Osteoblast (primary cell): ENCODE results near the gene ZEB1. TPM values are rescaled to one million over a fixed set of nuclear protein-coding genes. Genes with fewer than 3 reads are reported as not detected.

Experiments used
- DNase-seq: peaks from one replicate; pipeline ENCODE4 v3.0.0; 2011; ENCODE audit warnings: low spot score, mixed read lengths; ENCODE audit not compliant: insufficient read length; ENCODE audit errors: missing footprints
- H2AFZ ChIP-seq: 2 replicates; pipeline ENCODE4 v1.6.0; 2011; ENCODE audit warnings: mild to moderate bottlenecking, low read length
- H3K27ac ChIP-seq: 2 replicates; pipeline ENCODE4 v1.5.1; 2011; ENCODE audit warnings: mild to moderate bottlenecking, low read depth, low read length, moderate library complexity
- H3K27me3 ChIP-seq: 2 replicates; pipeline ENCODE4 v1.6.0; 2012; ENCODE audit warnings: mild to moderate bottlenecking, control low read depth, inconsistent platforms, low read length, moderate library complexity; ENCODE audit not compliant: insufficient read depth
- H3K36me3 ChIP-seq: 2 replicates; pipeline ENCODE4 v1.5.1; 2011; ENCODE audit warnings: mild to moderate bottlenecking, low read length, control low read depth, moderate library complexity; ENCODE audit not compliant: insufficient read depth
- H3K4me1 ChIP-seq: 2 replicates; pipeline ENCODE4 v1.5.1; 2011; ENCODE audit warnings: mild to moderate bottlenecking, low read length, control low read depth, moderate library complexity; ENCODE audit not compliant: insufficient read depth
- H3K4me2 ChIP-seq: 2 replicates; pipeline ENCODE4 v1.6.0; 2011; ENCODE audit warnings: mild to moderate bottlenecking, low read length; ENCODE audit not compliant: insufficient read depth
- H3K4me3 ChIP-seq: fragments of 200-600 bp; sonication (generic); 3 replicates; pipeline ENCODE4 v1.5.1; 2012; ENCODE audit warnings: mild to moderate bottlenecking, low read length, inconsistent platforms; ENCODE audit not compliant: insufficient read depth
- H3K79me2 ChIP-seq: 2 replicates; pipeline ENCODE4 v1.6.0; 2012; ENCODE audit warnings: mild to moderate bottlenecking, low read length, control low read depth, inconsistent platforms; ENCODE audit not compliant: insufficient read depth
- H3K9me3 ChIP-seq: 2 replicates; pipeline ENCODE4 v1.5.1; 2011; ENCODE audit warnings: low read depth, low read length, control low read depth
- H4K20me1 ChIP-seq: 2 replicates; pipeline ENCODE4 v1.6.0; 2012; ENCODE audit warnings: mild to moderate bottlenecking, low read length, control low read depth; ENCODE audit not compliant: insufficient read depth
- CTCF ChIP-seq: IDR thresholded peaks from 2 replicates; pipeline ENCODE4 v1.5.1; 2011; ENCODE audit warnings: mild to moderate bottlenecking, low read depth, low read length, moderate library complexity; ENCODE audit errors: extremely low read depth
- total RNA-seq: library from RNA; depleted of rRNA; stranded (reverse); fragments of >200 nt; gene quantifications from 2 replicates; pipeline ENCODE4 v1.2.3, GENCODE V29; 2012

Gene ZEB1
- total RNA-seq, 1 donor = 56.1 TPM

GRCh38 chr10:31395695-31396094 is 76.7 kb downstream of the ZEB1 start:
- Histone ChIP-seq H3K27me3 (no peaks in the 10 kb centered on the region), H3K4me3 (no peak overlapping the region), H3K79me2 (peaks cover 43% of the 10 kb centered on the region), H2AFZ (no peak overlapping the region), H3K36me3 (no peaks in the 10 kb centered on the region), H3K4me2 (peak overlapping the region; percentile 30), H3K27ac (no peak overlapping the region), H3K9me3 (no peaks in the 10 kb centered on the region), H4K20me1 (peaks cover 4% of the 10 kb centered on the region), H3K4me1 (peaks cover 6% of the 10 kb centered on the region)
- no peak for DNase-seq
- no peak for TF ChIP-seq CTCF

GRCh38 chr10:31396376-31396775 is 77.4 kb downstream of the ZEB1 start:
- Histone ChIP-seq H3K27me3 (no peaks in the 10 kb centered on the region), H2AFZ (no peak overlapping the region), H3K27ac (no peak overlapping the region), H3K79me2 (peaks cover 43% of the 10 kb centered on the region), H3K9me3 (no peaks in the 10 kb centered on the region), H3K4me3 (no peak overlapping the region), H3K4me2 (no peak overlapping the region), H4K20me1 (peaks cover 4% of the 10 kb centered on the region), H3K4me1 (peaks cover 7% of the 10 kb centered on the region), H3K36me3 (no peaks in the 10 kb centered on the region)
- DNase-seq = no peak
- TF ChIP-seq CTCF = no peak

GRCh38 chr10:31397852-31398251 is 78.8 kb downstream of the ZEB1 start:
- Histone ChIP-seq H3K27me3 (no peaks in the 10 kb centered on the region), H3K36me3 (no peaks in the 10 kb centered on the region), H3K79me2 (peaks cover 54% of the 10 kb centered on the region), H3K9me3 (no peaks in the 10 kb centered on the region), H3K4me2 (no peak overlapping the region), H3K4me3 (no peak overlapping the region), H2AFZ (no peak overlapping the region), H3K27ac (no peak overlapping the region), H3K4me1 (peaks cover 14% of the 10 kb centered on the region), H4K20me1 (peaks cover 6% of the 10 kb centered on the region)
- TF ChIP-seq CTCF = no peak
- no peak for DNase-seq

GRCh38 chr10:31399171-31399570 is 80.2 kb downstream of the ZEB1 start:
- no peak for DNase-seq
- Histone ChIP-seq H3K4me3 (no peak overlapping the region), H3K9me3 (no peaks in the 10 kb centered on the region), H3K4me1 (peaks cover 14% of the 10 kb centered on the region), H2AFZ (no peak overlapping the region), H3K4me2 (no peak overlapping the region), H3K79me2 (peaks cover 55% of the 10 kb centered on the region), H3K27me3 (no peaks in the 10 kb centered on the region), H3K27ac (no peak overlapping the region), H3K36me3 (no peaks in the 10 kb centered on the region), H4K20me1 (peaks cover 6% of the 10 kb centered on the region)
- TF ChIP-seq CTCF = no peak
